ENCODE results near the gene NAMPT.

Gene NAMPT

GRCh38 chr7:106287786-106288185 lies 3.0 kb upstream of the NAMPT start:
- DNase-seq (ENCODE audit: extremely low read depth, low read depth) = no peak
- TF ChIP-seq CTCF (IDR thresholded peaks at IDR 0.05; ENCODE audit: low read depth, low read length, missing control alignments) = no peak

GRCh38 chr7:106285855-106286492 lies 1.2 kb upstream of the NAMPT start:
- DNase-seq (ENCODE audit: extremely low read depth, low read depth) = no peak
- peak overlapping the region; percentile 87 for H3K4me3 ChIP-seq (replicated peaks; ENCODE audit: low read depth, low read length)
- TF ChIP-seq CTCF (IDR thresholded peaks at IDR 0.05; ENCODE audit: low read depth, low read length, missing control alignments) = no peak

More at GRCh38 chr7:106287786-106288185, 3.0 kb upstream of the NAMPT start:
- no peak overlapping the region for H3K4me3 ChIP-seq (replicated peaks; ENCODE audit: low read depth, low read length)

- DNase-seq (ENCODE audit: extremely low read depth, low read depth) = peak; percentile 86
- no peak for TF ChIP-seq CTCF (IDR thresholded peaks at IDR 0.05; ENCODE audit: low read depth, low read length, missing control alignments)
- H3K4me3 ChIP-seq (replicated peaks; ENCODE audit: low read depth, low read length) = peak overlapping the region; percentile 87
These were observed 470 bp upstream of the NAMPT start for GRCh38 chr7:106285051-106285854.

- DNase-seq (ENCODE audit: extremely low read depth, low read depth) = no peak
- H3K4me3 ChIP-seq (replicated peaks; ENCODE audit: low read depth, low read length) = peak overlapping the region; percentile 87
- no peak for TF ChIP-seq CTCF (IDR thresholded peaks at IDR 0.05; ENCODE audit: low read depth, low read length, missing control alignments)
These were observed 711 bp downstream of the NAMPT start for GRCh38 chr7:106283831-106284713.

GRCh38 chr7:106283501-106283830 lies 1.3 kb downstream of the NAMPT start:
- TF ChIP-seq CTCF (IDR thresholded peaks at IDR 0.05; ENCODE audit: low read depth, low read length, missing control alignments) = no peak
- H3K4me3 ChIP-seq (replicated peaks; ENCODE audit: low read depth, low read length) = peak overlapping the region; percentile 87
- no peak for DNase-seq (ENCODE audit: extremely low read depth, low read depth)

GRCh38 chr7:106282852-106283251 lies 1.9 kb downstream of the NAMPT start:
- H3K4me3 ChIP-seq (replicated peaks; ENCODE audit: low read depth, low read length) = peak overlapping the region; percentile 87; the same call in 1 of the 2 replicates
- no peak for TF ChIP-seq CTCF (IDR thresholded peaks at IDR 0.05; ENCODE audit: low read depth, low read length, missing control alignments)
- DNase-seq (ENCODE audit: extremely low read depth, low read depth) = no peak
